Left ventricle myocardium inferior (tissue), 1 donor: Measurements from ENCODE around the gene FAM241A. TPM values are rescaled to one million over a fixed set of nuclear protein-coding genes. Genes with fewer than 3 reads are reported as not detected.
A peak's percentile ranks its signal among the peaks of the same experiment; 100 is the strongest.

Experiments
- DNase-seq: peaks from one replicate; pipeline ENCODE4 v3.0.0-alpha.2; 2020
- H3K27ac ChIP-seq: fragments of 200-600 bp; replicated peaks from 2 replicates; pipeline ENCODE4 v1.8.0; 2021
- H3K27me3 ChIP-seq: fragments of 200-600 bp; 2 replicates; pipeline ENCODE4 v1.8.0; 2021; ENCODE audit warnings: low read depth
- H3K36me3 ChIP-seq: fragments of 200-600 bp; 2 replicates; pipeline ENCODE4 v1.8.0; 2021
- H3K4me1 ChIP-seq: fragments of 200-600 bp; 2 replicates; pipeline ENCODE4 v1.8.0; 2021
- H3K4me3 ChIP-seq: fragments of 200-600 bp; 2 replicates; pipeline ENCODE4 v1.8.0; 2021; ENCODE audit warnings: mild to moderate bottlenecking, moderate library complexity
- H3K9me3 ChIP-seq: fragments of 200-600 bp; replicated peaks from 2 replicates; pipeline ENCODE4 v1.8.0; 2021
- CTCF ChIP-seq: fragments of 200-600 bp; IDR thresholded peaks from 2 replicates; pipeline ENCODE4 v1.8.0; 2021; ENCODE audit warnings: antibody characterized with exemption, mild to moderate bottlenecking, borderline replicate concordance
- intact Hi-C: fragments of 100-400 bp; cut with micrococcal nuclease; formaldehyde crosslinking; loops from one replicate; pipeline ENCODE4 v1.11.0; 2022
- total RNA-seq: library from RNA; stranded (reverse); fragmentation: NEBNext Ultra II Directional; extraction: Animal tissue kit (Norgen Biotek cat#: 25700); gene quantifications from one replicate; pipeline ENCODE4 v1.2.1, GENCODE V29; 2021
- donor health status: DM: no; HTN: yes; CAD: no; lungs with severe emphysema.

Gene FAM241A
- total RNA-seq, 1 donor from 2014 or later: 7.6 TPM

DNA sequence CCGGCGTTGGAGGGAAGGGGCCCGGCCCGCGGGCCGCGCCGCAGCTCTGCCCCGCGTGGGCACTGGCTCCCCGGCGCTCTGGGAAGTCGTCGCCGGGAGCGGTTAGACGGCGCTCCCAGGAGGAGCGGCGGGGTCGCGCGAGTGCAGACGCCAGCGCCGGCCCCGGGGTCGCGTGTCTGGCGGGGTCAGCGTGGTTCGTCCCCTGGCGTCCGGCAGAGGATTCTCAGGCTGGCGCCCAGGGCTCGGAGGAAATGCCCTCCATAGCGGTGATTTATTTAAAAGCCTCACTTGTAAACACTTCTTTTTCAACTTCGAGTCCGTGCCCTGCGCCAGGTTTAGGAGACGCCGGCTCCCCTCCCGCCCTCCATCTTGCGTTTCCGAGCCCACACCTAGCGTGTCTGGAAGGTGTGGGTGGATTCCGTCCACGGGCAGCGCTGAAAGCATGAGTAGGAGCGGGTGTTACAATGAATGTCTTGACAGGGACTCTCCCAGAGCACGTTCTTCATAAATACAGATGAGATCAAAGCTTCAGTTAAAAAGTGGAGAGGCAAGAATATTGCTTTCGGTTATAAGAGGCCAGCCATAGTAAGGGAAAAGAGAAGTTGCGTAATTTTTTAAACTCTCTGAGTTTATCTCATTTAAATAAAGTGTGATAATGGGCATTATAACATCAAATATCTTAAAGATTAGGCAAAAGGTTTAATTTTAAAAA, 692 bp downstream of the FAM241A start:
- peak; percentile 45 for DNase-seq
- H3K4me3 ChIP-seq: peak overlapping the region; percentile 79
- H3K9me3 ChIP-seq: no peaks in the 10 kb centered on the region
- peak; percentile 52 for TF ChIP-seq CTCF
- peak overlapping the region; percentile 96 for H3K27ac ChIP-seq
- no peaks in the 10 kb centered on the region for H3K36me3 ChIP-seq
- intact Hi-C loops: no loop called here
- H3K27me3 ChIP-seq: no peaks in the 10 kb centered on the region
- H3K4me1 ChIP-seq: peaks cover 73% of the 10 kb centered on the region

DNA sequence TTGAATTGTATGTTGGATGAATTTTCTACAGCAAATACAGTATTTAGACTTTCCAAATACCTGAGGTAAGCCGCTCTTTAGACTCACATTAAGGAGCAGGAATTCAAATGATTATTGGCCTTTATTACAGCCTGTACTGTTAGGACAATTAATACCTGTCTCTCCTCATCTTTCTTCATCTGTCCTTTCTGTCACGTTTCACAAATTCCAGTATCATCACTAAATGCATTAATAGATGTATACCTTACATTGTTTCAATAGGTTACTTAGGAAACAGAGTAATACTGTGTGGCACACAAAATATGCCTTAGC, 1.2 kb downstream of the FAM241A start:
- no peaks in the 10 kb centered on the region for H3K27me3 ChIP-seq
- H3K4me1 ChIP-seq: peaks cover 73% of the 10 kb centered on the region
- no peak for TF ChIP-seq CTCF
- no peaks in the 10 kb centered on the region for H3K9me3 ChIP-seq
- peak overlapping the region; percentile 79 for H3K4me3 ChIP-seq
- H3K36me3 ChIP-seq: no peaks in the 10 kb centered on the region
- DNase-seq: no peak
- H3K27ac ChIP-seq: peak overlapping the region; percentile 96
- intact Hi-C loops: no loop called here

- Histone ChIP-seq H3K27me3 (no peaks in the 10 kb centered on the region), H3K36me3 (no peaks in the 10 kb centered on the region), H3K27ac (peak overlapping the region; percentile 96), H3K9me3 (no peaks in the 10 kb centered on the region), H3K4me1 (peaks cover 73% of the 10 kb centered on the region), H3K4me3 (peak overlapping the region; percentile 79)
- DNase-seq: peak; percentile 18
- no peak for TF ChIP-seq CTCF
- intact Hi-C loops: no loop called here
Observed at GRCh38 chr4:112147697-112148096, 2.4 kb downstream of the FAM241A start.

- intact Hi-C loops: no loop called here
- H3K9me3 ChIP-seq: no peaks in the 10 kb centered on the region
- H3K4me1 ChIP-seq: peaks cover 95% of the 10 kb centered on the region
- H3K36me3 ChIP-seq: no peaks in the 10 kb centered on the region
- no peak for TF ChIP-seq CTCF
- H3K27ac ChIP-seq: no peak overlapping the region
- H3K4me3 ChIP-seq: no peak overlapping the region
- DNase-seq: no peak
- H3K27me3 ChIP-seq: no peaks in the 10 kb centered on the region
Observed at GRCh38 chr4:112150920-112151319, 5.7 kb downstream of the FAM241A start.

DNA sequence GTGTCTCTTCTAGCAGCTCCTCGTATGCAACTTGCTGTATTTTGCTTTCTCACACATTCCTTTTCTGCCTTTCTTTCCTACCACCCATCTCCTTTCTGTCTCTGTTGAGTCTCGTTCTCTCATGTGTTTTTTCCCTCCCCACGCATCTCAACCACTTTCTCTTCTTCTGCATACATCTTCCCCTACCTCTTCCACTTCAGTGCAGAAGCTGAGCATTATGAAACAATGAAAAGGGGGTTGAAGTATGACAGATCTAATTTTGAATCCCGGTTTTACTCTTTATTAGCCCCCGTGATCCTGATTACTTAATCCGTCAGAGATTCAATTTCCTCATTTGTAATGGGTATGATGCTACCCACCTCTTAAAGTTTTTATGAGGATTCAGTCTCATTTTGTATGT, 7.3 kb downstream of the FAM241A start:
- intact Hi-C loops: no loop called here

More for the DNA sequence above, 7.3 kb downstream of the FAM241A start:
- DNase-seq: no peak
- H3K4me1 ChIP-seq: peaks cover 95% of the 10 kb centered on the region
- no peaks in the 10 kb centered on the region for H3K36me3 ChIP-seq
- peak overlapping the region; percentile 4 for H3K27ac ChIP-seq
- H3K4me3 ChIP-seq: no peak overlapping the region
- no peaks in the 10 kb centered on the region for H3K27me3 ChIP-seq
- no peak for TF ChIP-seq CTCF
- H3K9me3 ChIP-seq: no peaks in the 10 kb centered on the region
